Heart left ventricle (tissue), 13 donors: ENCODE data around the gene GPC3.
"Not testable (repeated sequence)": the region's sequence is repeated elsewhere in the genome, so short reads cannot be mapped to it uniquely, and the experiment has no call there.

ENCODE experiments used
- POLR2A ChIP-seq, 2 donors: fragments of 450-650 bp; IDR thresholded peaks; one replicate each; pipeline ENCODE4 v1.6.1; 2017; ENCODE audit warnings: antibody characterized with exemption in 2 of 2, mild to moderate bottlenecking in 2 of 2, moderate library complexity in 2 of 2
- TF ChIP-seq, protein P1 (sequence below), 12 donors: fragments of 200-600 bp; sonication (generic) in 4 of 12; IDR thresholded peaks; one replicate each; pipeline versions ENCODE4 v1.5.0 to v1.8.0; 2018 to 2022; ENCODE audit warnings: antibody characterized with exemption in 12 of 12, mild to moderate bottlenecking in 5 of 12
- donor health status: ischemic (EF 13 %, LVEDD 7.1; RV severe dilation, severe dysfunction).
- donor health status: DM: no; HTN: yes; CAD: no.
- donor health status: DM: no; HTN: no; CAD: no.
- donor health status: ischemic (EF 25% LVEDD 6.9; RV normal size, moderate dysfunction).
- donor health status: ischemic (EF 25% LVEDD 5.7; RV mildly dilated, moderate dysfunction).
- donor health status: ischemic (EF 35%, LVEDD 5.7; RV mildly dilated, moderate dysfunction).
- donor health status: nonischemic (EF 11% LVEDD 7.7; RV severe dilation, severe dysfunction).
- donor health status: DM: yes; HTN: yes; CAD: no.
- donor health status: PGD.
- donor health status: ischemic (EF 29% LVEDD 5.4; RV normal size, mild dysfunction).
- donor health status: nonischemic (EF 23%, LVEDD 6.1; RV moderate dilation, normal function).

DNA sequence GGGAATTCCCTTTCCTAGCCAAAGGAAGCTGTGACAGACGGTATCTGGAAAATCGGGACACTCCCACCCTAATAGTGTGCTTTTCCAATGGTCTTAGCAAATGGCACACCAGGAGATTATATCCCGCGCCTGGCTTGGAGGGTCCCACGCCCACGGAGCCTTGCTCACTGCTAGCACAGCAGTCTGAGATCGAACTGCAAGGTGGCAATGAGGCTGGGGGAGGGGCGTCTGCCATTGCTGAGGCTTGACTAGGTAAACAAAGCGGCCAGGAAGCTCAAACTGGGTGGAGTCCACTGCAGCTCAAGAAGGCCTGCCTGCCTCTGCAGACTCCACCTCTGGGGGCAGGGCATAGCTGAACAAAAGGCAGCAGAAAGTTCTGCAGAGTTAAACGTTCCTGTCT lies 364.0 kb downstream of the GPC3 start:
- TF ChIP-seq POLR2A (IDR thresholded peaks at IDR 0.05): not testable (repeated sequence)
- TF ChIP-seq, protein P1, sequence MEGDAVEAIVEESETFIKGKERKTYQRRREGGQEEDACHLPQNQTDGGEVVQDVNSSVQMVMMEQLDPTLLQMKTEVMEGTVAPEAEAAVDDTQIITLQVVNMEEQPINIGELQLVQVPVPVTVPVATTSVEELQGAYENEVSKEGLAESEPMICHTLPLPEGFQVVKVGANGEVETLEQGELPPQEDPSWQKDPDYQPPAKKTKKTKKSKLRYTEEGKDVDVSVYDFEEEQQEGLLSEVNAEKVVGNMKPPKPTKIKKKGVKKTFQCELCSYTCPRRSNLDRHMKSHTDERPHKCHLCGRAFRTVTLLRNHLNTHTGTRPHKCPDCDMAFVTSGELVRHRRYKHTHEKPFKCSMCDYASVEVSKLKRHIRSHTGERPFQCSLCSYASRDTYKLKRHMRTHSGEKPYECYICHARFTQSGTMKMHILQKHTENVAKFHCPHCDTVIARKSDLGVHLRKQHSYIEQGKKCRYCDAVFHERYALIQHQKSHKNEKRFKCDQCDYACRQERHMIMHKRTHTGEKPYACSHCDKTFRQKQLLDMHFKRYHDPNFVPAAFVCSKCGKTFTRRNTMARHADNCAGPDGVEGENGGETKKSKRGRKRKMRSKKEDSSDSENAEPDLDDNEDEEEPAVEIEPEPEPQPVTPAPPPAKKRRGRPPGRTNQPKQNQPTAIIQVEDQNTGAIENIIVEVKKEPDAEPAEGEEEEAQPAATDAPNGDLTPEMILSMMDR (IDR thresholded peaks at IDR 0.05): not testable (repeated sequence)
